Neural crest cell (in vitro differentiated cells): Measurements from ENCODE around the gene RPTOR. TPM values are rescaled to one million over a fixed set of nuclear protein-coding genes. Genes with fewer than 3 reads are reported as not detected.

ENCODE experiments used
- DNase-seq: peaks from one replicate; pipeline ENCODE4 v3.0.0; 2021; ENCODE audit warnings: low read depth, mixed read lengths, low spot score
- H3K27ac Mint-ChIP-seq: one replicate; pipeline ENCODE4 v1.8.0; 2021; ENCODE audit warnings: mild to moderate bottlenecking, mixed read lengths; ENCODE audit not compliant: unreplicated experiment
- H3K27me3 Mint-ChIP-seq: 2 replicates; pipeline ENCODE4 v1.8.0; 2021; ENCODE audit warnings: low read depth, mild to moderate bottlenecking, mixed read lengths
- H3K36me3 Mint-ChIP-seq: 2 replicates; pipeline ENCODE4 v1.8.0; 2021; ENCODE audit warnings: low read depth, mild to moderate bottlenecking, mixed read lengths
- H3K4me1 Mint-ChIP-seq: 2 replicates; pipeline ENCODE4 v1.8.0; 2021; ENCODE audit warnings: mixed read lengths
- H3K4me3 Mint-ChIP-seq: one replicate; pipeline ENCODE4 v1.8.0; 2021; ENCODE audit warnings: mild to moderate bottlenecking, mixed read lengths
- H3K9me3 Mint-ChIP-seq: 2 replicates; pipeline ENCODE4 v1.8.0; 2021; ENCODE audit warnings: mixed read lengths
- CTCF ChIP-seq: fragments of 200-600 bp; sonication (generic); conservative IDR thresholded peaks from 2 replicates; pipeline ENCODE4 v1.5.0; 2021; ENCODE audit warnings: antibody characterized with exemption, mild to moderate bottlenecking
- total RNA-seq: library from RNA; stranded (reverse); gene quantifications from 2 replicates; pipeline ENCODE4 v1.2.1, GENCODE V29; 2021

Gene RPTOR
- total RNA-seq, 1 donor from 2014 or later: 41.1 TPM

GRCh38 chr17:80832888-80833583 lies 288.4 kb downstream of the RPTOR start:
- Mint-ChIP-seq H3K9me3 (no peaks in the 10 kb centered on the region), H3K4me3 (peak overlapping the region; percentile 85), H3K27me3 (no peaks in the 10 kb centered on the region)

GRCh38 chr17:80833952-80834892 lies 289.6 kb downstream of the RPTOR start:
- peaks cover 23% of the 10 kb centered on the region for H3K4me1 Mint-ChIP-seq
- peaks cover 8% of the 10 kb centered on the region for H3K36me3 Mint-ChIP-seq
- peak overlapping the region; percentile 42 for H3K4me3 Mint-ChIP-seq
- H3K27me3 Mint-ChIP-seq: no peaks in the 10 kb centered on the region
- TF ChIP-seq CTCF: no peak
- no peaks in the 10 kb centered on the region for H3K9me3 Mint-ChIP-seq
- H3K27ac Mint-ChIP-seq: no peak overlapping the region
- no peak for DNase-seq

More at GRCh38 chr17:80832888-80833583, 288.4 kb downstream of the RPTOR start:
- peak overlapping the region; percentile 98 for H3K27ac Mint-ChIP-seq
- peaks cover 8% of the 10 kb centered on the region for H3K36me3 Mint-ChIP-seq
- TF ChIP-seq CTCF: no peak
- peaks cover 23% of the 10 kb centered on the region for H3K4me1 Mint-ChIP-seq
- peak; percentile 56 for DNase-seq

- Mint-ChIP-seq H3K27me3 (no peaks in the 10 kb centered on the region), H3K9me3 (no peaks in the 10 kb centered on the region), H3K4me1 (peaks cover 23% of the 10 kb centered on the region), H3K27ac (no peak overlapping the region), H3K36me3 (peaks cover 8% of the 10 kb centered on the region), H3K4me3 (no peak overlapping the region)
- TF ChIP-seq CTCF: no peak
- DNase-seq: no peak
Measured at GRCh38 chr17:80834893-80835275, 290.2 kb downstream of the RPTOR start.

- H3K27ac Mint-ChIP-seq: no peak overlapping the region
- no peak for TF ChIP-seq CTCF
- peaks cover 4% of the 10 kb centered on the region for H3K36me3 Mint-ChIP-seq
- H3K9me3 Mint-ChIP-seq: no peaks in the 10 kb centered on the region
- no peak overlapping the region for H3K4me3 Mint-ChIP-seq
- no peak for DNase-seq
- H3K27me3 Mint-ChIP-seq: no peaks in the 10 kb centered on the region
- peaks cover 23% of the 10 kb centered on the region for H3K4me1 Mint-ChIP-seq
Measured at GRCh38 chr17:80835816-80836657, 291.4 kb downstream of the RPTOR start.

GRCh38 chr17:80836658-80836965 lies 292.0 kb downstream of the RPTOR start:
- TF ChIP-seq CTCF: no peak
- Mint-ChIP-seq H3K36me3 (peaks cover 2% of the 10 kb centered on the region), H3K4me3 (no peak overlapping the region), H3K9me3 (no peaks in the 10 kb centered on the region), H3K27me3 (no peaks in the 10 kb centered on the region), H3K4me1 (peaks cover 22% of the 10 kb centered on the region), H3K27ac (peak overlapping the region; percentile 81)
- no peak for DNase-seq
